Measurements from ENCODE around the gene GJB2. TPM values are rescaled to one million over a fixed set of nuclear protein-coding genes. Genes with fewer than 3 reads are reported as not detected.

GJB2 gene
- total RNA-seq, 2 donors from 2014 or later: 42.5 to 84.4 TPM

DNA sequence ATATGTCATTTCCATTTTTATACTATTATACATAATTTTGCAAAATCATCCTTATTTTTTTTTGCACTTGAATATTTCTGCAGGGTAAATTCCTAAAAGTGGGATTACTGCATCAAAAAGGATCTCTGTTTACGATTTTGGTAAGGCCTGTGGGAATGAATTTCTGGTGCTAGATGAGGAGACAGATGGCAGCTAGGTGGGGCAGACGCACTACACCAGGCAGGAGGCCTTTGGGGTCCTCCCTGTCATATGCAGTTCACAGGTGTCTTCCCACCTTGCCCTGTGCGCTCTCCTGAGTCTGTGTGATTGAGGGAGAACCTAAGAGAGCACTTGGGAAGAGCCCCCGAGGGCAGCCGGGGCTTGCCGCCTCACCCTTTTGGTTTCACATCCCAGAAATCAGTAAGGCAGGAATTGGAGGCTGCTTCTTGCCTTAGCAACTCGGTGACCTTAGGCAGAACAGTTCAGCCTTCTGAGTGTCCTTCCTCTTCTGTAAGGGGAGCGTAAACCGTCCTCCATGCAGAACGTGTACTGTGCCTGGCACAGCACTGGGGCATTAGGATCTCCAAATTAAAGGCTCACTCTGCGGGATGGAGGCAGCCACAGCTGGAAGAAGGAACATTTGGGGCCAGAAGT is 13.4 kb upstream of the GJB2 start:
- peaks cover 19% of the 10 kb centered on the region for H3K27me3 Mint-ChIP-seq
- no peaks in the 10 kb centered on the region for H3K9me3 Mint-ChIP-seq
- ATAC-seq (replicated peaks): no peak
- H3K4me3 Mint-ChIP-seq: no peak overlapping the region
- H3K36me3 Mint-ChIP-seq (ENCODE audit: low read depth): no peaks in the 10 kb centered on the region
- H3K27ac Mint-ChIP-seq: no peak overlapping the region
- H3K4me1 Mint-ChIP-seq: no peaks in the 10 kb centered on the region

- Mint-ChIP-seq H3K36me3 (ENCODE audit: low read depth) (peaks cover 4% of the 10 kb centered on the region), H3K4me3 (no peak overlapping the region), H3K9me3 (no peaks in the 10 kb centered on the region), H3K4me1 (peaks cover 11% of the 10 kb centered on the region), H3K27ac (no peak overlapping the region), H3K27me3 (peaks cover 31% of the 10 kb centered on the region)
- ATAC-seq (replicated peaks): no peak
These were observed 6.0 kb upstream of the GJB2 start for GRCh38 chr13:20198781-20199180.

- peaks cover 13% of the 10 kb centered on the region for H3K4me1 Mint-ChIP-seq
- H3K36me3 Mint-ChIP-seq (ENCODE audit: low read depth): peaks cover 4% of the 10 kb centered on the region
- peak overlapping the region; percentile 48 for H3K4me3 Mint-ChIP-seq
- no peaks in the 10 kb centered on the region for H3K9me3 Mint-ChIP-seq
- H3K27me3 Mint-ChIP-seq: peaks cover 33% of the 10 kb centered on the region
- H3K27ac Mint-ChIP-seq: no peak overlapping the region
- peak; percentile 51 for ATAC-seq (replicated peaks)
These were observed 4.7 kb upstream of the GJB2 start for GRCh38 chr13:20197361-20197834.

DNA sequence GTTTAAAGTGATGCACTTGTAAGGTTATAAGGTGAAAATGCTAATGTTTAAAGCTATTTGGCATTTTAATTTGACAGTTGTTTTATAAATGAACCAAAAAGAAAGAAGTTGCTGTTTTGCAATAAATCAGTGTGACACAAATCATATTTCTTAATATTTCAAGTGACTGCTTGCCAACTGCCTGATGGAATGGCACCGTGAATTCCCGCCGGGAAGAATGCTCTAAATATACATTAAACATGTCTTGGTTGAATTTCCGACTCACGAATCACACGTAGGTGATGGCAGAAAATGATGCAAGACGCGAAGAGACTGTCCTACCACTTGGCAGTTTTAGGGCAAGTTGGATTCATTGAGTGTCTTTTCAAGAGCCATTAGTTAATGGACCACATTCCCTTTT is 3.1 kb upstream of the GJB2 start:
- Mint-ChIP-seq H3K4me3 (no peak overlapping the region), H3K27ac (no peak overlapping the region), H3K9me3 (no peaks in the 10 kb centered on the region), H3K4me1 (peaks cover 13% of the 10 kb centered on the region), H3K36me3 (ENCODE audit: low read depth) (peaks cover 4% of the 10 kb centered on the region), H3K27me3 (peaks cover 33% of the 10 kb centered on the region)
- ATAC-seq (replicated peaks): no peak

GRCh38 chr13:20193907-20194631 is 1.3 kb upstream of the GJB2 start:
- Mint-ChIP-seq H3K27ac (no peak overlapping the region), H3K36me3 (ENCODE audit: low read depth) (peaks cover 4% of the 10 kb centered on the region), H3K9me3 (no peaks in the 10 kb centered on the region), H3K4me1 (peaks cover 13% of the 10 kb centered on the region), H3K27me3 (peaks cover 33% of the 10 kb centered on the region), H3K4me3 (peak overlapping the region; percentile 78)
- ATAC-seq (replicated peaks): peak; percentile 43

DNA sequence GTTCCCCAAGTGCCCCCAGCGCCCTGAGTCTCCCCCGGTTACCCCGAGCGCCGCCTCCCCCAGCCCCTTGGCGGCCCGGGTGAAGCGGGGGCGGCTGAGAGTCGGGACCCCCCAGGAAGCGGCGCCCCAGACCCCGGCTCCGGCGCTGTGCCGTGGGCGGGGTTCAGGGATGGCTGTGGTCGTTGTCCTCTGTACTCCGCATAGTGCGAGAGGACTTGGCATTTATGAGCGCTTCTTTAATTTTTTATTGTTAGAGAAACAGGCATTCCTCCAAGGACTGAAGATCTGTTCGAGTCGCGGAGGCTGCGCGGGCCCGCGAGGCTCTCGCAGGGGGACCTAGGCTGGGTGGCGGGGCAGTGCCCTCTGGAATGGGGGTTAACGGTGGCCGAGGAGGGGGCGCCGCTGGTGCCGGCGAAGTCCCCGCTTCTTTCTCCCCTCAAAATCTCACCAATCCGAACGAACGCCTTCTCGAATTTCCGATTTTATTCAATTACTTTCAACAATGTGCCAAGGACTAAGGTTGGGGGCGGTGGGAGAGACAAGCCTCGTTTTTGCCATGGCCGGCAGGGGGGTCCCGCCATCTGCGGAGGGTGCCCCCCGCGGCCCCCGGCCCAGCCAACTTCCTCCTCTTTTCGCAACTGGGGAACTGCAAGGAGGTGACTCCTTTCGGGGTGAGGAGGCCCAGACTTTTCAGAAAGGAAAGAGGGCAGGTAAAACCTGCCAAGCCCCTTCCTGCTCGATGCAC is 596 bp upstream of the GJB2 start:
- H3K4me1 Mint-ChIP-seq: peaks cover 13% of the 10 kb centered on the region
- H3K27me3 Mint-ChIP-seq: peaks cover 33% of the 10 kb centered on the region
- peak; percentile 21 for ATAC-seq (replicated peaks)
- no peak overlapping the region for H3K27ac Mint-ChIP-seq
- peaks cover 4% of the 10 kb centered on the region for H3K36me3 Mint-ChIP-seq (ENCODE audit: low read depth)
- H3K4me3 Mint-ChIP-seq: peak overlapping the region; percentile 78
- H3K9me3 Mint-ChIP-seq: no peaks in the 10 kb centered on the region

DNA sequence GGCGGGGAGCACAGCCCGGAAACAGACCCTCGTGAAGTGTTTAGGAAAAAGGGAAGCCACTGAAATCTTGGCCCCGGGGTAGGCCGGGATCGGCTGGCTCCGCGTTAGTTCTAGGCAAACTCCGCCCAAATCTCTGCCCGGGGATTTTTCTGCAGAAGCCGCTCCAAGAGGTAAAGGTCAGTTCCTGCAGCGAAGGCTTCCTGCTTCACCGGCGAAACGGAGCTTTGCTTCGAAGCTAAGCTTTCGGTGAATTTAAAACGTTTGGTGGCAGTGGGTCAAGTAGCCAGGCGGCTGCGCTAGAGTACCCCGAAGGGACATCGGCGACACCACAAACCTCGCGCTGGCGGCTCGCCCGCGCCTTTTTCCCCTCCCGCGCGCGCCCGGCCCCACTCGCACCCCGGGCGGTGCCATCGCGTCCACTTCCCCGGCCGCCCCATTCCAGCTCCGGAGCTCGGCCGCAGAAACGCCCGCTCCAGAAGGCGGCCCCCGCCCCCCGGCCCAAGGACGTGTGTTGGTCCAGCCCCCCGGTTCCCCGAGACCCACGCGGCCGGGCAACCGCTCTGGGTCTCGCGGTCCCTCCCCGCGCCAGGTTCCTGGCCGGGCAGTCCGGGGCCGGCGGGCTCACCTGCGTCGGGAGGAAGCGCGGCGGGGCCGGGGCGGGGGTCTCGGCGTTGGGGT is 441 bp downstream of the GJB2 start:
- Mint-ChIP-seq H3K36me3 (ENCODE audit: low read depth) (peaks cover 4% of the 10 kb centered on the region), H3K4me3 (peak overlapping the region; percentile 64), H3K27ac (no peak overlapping the region), H3K9me3 (no peaks in the 10 kb centered on the region), H3K4me1 (peaks cover 13% of the 10 kb centered on the region), H3K27me3 (peaks cover 33% of the 10 kb centered on the region)
- peak; percentile 20 for ATAC-seq (replicated peaks)

DNA sequence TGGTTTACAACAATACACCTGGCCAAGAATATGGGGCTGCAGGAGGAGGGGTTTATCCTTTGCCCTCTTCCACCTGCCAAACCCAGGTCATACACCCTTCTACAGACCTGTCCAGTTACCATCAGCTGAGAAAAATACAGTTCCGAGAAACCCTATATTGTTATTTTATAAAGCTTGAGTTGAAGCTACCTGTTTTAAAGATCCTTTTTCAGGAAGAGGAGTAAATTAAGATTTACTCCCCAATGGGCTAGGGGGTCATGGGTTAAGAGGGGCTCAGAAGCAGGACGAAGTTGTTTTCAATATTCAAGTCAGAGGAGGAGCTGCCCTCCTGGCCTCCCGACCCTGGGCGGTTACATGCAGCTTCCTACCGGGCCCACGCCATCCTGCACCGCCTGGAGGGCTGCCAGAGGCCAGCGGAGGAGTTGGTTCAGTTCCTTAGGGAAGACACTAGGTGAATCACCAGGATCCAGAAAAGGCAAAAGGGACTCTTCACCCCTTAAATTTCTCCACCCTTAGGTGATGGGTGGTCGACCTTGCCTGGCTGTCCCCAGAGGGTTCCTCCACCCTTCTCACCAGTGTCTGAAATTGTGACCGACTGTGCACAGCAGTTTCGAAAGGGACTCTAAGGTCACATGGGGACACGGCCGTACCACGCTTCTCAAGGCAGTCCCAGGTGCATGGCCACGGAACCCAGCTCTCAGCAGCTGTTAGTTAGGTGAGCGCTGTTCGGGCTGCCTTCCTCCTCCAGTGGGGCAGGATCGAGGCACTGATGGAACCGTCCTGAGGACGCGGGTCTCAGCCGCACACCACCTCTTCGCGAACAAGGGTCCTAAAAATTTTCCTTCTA is 1.2 kb downstream of the GJB2 start:
- Mint-ChIP-seq H3K27me3 (peaks cover 27% of the 10 kb centered on the region), H3K27ac (no peak overlapping the region), H3K9me3 (no peaks in the 10 kb centered on the region), H3K4me3 (peak overlapping the region; percentile 64), H3K36me3 (ENCODE audit: low read depth) (peaks cover 4% of the 10 kb centered on the region), H3K4me1 (peaks cover 13% of the 10 kb centered on the region)
- ATAC-seq (replicated peaks): no peak

GRCh38 chr13:20190481-20191310 is 2.0 kb downstream of the GJB2 start:
- no peak for ATAC-seq (replicated peaks)
- Mint-ChIP-seq H3K4me1 (peaks cover 13% of the 10 kb centered on the region), H3K27me3 (peaks cover 20% of the 10 kb centered on the region), H3K9me3 (no peaks in the 10 kb centered on the region), H3K27ac (no peak overlapping the region), H3K36me3 (ENCODE audit: low read depth) (peaks cover 4% of the 10 kb centered on the region), H3K4me3 (peak overlapping the region; percentile 64)

DNA sequence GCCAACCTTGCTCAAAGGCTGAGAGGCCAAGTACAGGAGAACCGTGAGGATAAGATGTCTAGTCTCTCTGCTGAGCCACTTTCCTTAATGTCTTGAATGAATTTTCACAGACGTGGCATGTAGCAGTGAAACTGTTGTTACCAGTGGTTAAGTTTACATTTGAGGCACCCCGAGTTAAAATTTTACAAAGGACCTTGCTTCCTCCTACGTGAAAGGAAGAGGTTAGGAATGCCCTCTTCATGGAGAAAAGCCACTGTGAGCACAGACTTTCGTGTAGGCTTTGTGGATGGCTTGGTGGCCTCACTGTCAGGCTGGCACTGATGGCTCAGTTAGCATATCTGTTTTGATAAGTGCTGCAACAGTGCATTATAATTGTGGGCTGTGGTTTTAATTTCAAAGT is 2.7 kb downstream of the GJB2 start:
- H3K4me1 Mint-ChIP-seq: peaks cover 13% of the 10 kb centered on the region
- H3K27me3 Mint-ChIP-seq: peaks cover 14% of the 10 kb centered on the region
- H3K9me3 Mint-ChIP-seq: no peaks in the 10 kb centered on the region
- H3K36me3 Mint-ChIP-seq (ENCODE audit: low read depth): peaks cover 4% of the 10 kb centered on the region
- no peak overlapping the region for H3K27ac Mint-ChIP-seq
- no peak overlapping the region for H3K4me3 Mint-ChIP-seq
- ATAC-seq (replicated peaks): no peak

DNA sequence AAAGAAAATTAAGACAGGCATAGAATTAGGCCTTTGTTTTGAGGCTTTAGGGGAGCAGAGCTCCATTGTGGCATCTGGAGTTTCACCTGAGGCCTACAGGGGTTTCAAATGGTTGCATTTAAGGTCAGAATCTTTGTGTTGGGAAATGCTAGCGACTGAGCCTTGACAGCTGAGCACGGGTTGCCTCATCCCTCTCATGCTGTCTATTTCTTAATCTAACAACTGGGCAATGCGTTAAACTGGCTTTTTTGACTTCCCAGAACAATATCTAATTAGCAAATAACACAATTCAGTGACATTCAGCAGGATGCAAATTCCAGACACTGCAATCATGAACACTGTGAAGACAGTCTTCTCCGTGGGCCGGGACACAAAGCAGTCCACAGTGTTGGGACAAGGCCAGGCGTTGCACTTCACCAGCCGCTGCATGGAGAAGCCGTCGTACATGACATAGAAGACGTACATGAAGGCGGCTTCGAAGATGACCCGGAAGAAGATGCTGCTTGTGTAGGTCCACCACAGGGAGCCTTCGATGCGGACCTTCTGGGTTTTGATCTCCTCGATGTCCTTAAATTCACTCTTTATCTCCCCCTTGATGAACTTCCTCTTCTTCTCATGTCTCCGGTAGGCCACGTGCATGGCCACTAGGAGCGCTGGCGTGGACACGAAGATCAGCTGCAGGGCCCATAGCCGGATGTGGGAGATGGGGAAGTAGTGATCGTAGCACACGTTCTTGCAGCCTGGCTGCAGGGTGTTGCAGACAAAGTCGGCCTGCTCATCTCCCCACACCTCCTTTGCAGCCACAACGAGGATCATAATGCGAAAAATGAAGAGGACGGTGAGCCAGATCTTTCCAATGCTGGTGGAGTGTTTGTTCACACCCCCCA is 3.8 kb downstream of the GJB2 start:
- Mint-ChIP-seq H3K36me3 (ENCODE audit: low read depth) (no peaks in the 10 kb centered on the region), H3K4me1 (peaks cover 3% of the 10 kb centered on the region), H3K4me3 (no peak overlapping the region), H3K9me3 (no peaks in the 10 kb centered on the region), H3K27me3 (peaks cover 3% of the 10 kb centered on the region), H3K27ac (no peak overlapping the region)
- ATAC-seq (replicated peaks): no peak

DNA sequence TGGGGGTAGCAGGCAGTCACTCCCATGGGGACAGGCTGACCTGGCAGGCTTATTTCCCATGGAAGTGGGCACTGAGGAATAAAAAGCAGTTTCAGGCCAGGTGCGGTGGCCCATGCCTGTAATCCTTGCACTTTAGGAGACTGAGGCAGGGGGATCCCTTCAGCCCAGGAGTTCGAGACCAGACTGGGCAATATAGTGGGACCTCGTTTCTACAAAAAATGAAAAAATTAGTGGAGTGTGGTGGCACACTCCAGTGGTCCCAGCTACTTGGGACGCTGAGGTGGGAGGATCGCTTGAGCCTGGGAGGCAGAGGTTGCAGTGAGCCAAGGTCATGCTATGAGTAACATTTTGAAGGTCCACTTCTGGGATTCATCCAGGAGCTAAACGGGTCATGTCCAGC is 6.0 kb downstream of the GJB2 start:
- Mint-ChIP-seq H3K9me3 (no peaks in the 10 kb centered on the region), H3K27me3 (no peaks in the 10 kb centered on the region), H3K36me3 (ENCODE audit: low read depth) (no peaks in the 10 kb centered on the region), H3K27ac (no peak overlapping the region), H3K4me1 (no peaks in the 10 kb centered on the region), H3K4me3 (no peak overlapping the region)
- no peak for ATAC-seq (replicated peaks)
